Measurements from ENCODE around the gene CDK14. TPM values are rescaled to one million over a fixed set of nuclear protein-coding genes. Genes with fewer than 3 reads are reported as not detected.

The CDK14 gene
- total and polyA plus RNA-seq, 2 donors (not counting 1 experiment from before 2014, with no cell fraction given), result 42.1 to 167 TPM

DNA sequence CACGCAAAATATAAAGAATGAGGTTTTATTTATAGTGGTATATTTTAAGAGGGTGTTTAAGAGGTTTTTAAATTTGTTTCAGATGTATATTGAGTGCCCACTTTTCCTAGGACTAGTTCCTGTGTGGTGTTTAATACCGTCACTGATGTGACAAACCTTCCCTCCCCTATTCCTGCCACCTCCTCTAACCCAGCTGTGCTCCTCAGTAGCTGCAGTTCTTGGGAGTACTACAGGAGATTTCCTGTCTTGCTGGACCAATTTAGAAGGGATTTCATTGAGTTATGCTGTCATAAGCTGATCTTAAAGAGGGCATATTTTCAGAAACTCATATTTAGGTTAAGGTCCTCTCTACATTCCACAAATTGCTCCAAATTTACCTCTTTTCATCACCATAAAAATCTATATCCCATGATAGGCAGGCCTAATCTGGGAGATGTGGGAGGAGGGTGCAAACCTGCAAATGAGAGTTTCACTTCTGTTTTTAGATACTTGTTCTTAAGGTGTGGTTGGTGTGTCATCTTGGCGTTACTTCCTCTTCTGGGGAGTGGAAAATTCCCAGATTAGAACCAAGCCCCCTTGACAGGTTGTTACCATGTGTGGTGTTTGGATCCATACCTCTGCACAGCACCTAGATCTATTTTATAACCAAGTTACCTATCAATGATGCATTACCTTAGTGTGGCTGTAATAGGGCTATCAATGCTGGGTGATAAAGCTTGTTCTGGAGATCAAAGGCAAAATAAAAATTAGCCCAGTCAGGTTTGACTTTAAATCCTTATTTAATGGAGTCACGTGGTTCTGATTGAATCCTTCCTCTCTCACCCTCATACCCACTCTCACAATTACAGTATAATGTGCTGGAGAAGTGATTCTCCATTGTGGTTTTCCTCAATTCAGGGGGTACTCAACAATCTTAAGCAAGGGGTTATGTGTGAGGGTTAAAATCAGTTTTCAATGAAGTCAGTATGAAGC is 141.1 kb downstream of the CDK14 start:
- H3K79me2 ChIP-seq (ENCODE audit: control insufficient read depth, insufficient read depth, low read length), result peaks cover 91% of the 10 kb centered on the region
- no CpG with 5 or more reads among the region's 4 CpGs for WGBS (ENCODE audit: insufficient coverage)
- H3K4me3 ChIP-seq (ENCODE audit: control extremely low read depth in 1 of 5, extremely low read depth in 1 of 5, insufficient read depth in 1 of 5, low read depth in 2 of 5, low read length in 4 of 5), result peak overlapping the region in 2 of 5 experiments; percentile 10 to 50
- DNase-seq, result peak; percentile 89
- intact Hi-C loops (cut with micrococcal nuclease), result loop anchor here (1.0 to 5.0 kb wide), 5 partner anchors 11 to 124 kb away; no protein-coding TSS in a partner anchor
- Mint-ChIP-seq H3K9me3 (ENCODE audit: insufficient read depth) (peaks cover 14% of the 10 kb centered on the region), H3K4me1 (peaks cover 76% of the 10 kb centered on the region), H3K27me3 (no peaks in the 10 kb centered on the region), H3K4me3 (peak overlapping the region; percentile 66), H3K27ac (peak overlapping the region; percentile 87)
- peak; percentile 87 for ATAC-seq (ENCODE audit: low read depth)
- CTCF ChIA-PET, result interaction anchor here (1.4 to 2.8 kb wide), 4 partner anchors 11 to 27 kb away, joined by 3 to 15 read pairs (median 9); no protein-coding TSS in a partner anchor
- H3K27me3 ChIP-seq (replicated peaks in 1 of 4; ENCODE audit: control extremely low read depth in 1 of 4, control insufficient read depth in 3 of 4, insufficient read depth in 4 of 4, low read length in 3 of 4), result no peaks in the 10 kb centered on the region
- no peak for TF ChIP-seq EZH2 (IDR thresholded peaks at IDR 0.05; ENCODE audit: borderline replicate concordance, insufficient read depth, low read depth, low read length, poor library complexity, severe bottlenecking)
- TF ChIP-seq, protein P1, sequence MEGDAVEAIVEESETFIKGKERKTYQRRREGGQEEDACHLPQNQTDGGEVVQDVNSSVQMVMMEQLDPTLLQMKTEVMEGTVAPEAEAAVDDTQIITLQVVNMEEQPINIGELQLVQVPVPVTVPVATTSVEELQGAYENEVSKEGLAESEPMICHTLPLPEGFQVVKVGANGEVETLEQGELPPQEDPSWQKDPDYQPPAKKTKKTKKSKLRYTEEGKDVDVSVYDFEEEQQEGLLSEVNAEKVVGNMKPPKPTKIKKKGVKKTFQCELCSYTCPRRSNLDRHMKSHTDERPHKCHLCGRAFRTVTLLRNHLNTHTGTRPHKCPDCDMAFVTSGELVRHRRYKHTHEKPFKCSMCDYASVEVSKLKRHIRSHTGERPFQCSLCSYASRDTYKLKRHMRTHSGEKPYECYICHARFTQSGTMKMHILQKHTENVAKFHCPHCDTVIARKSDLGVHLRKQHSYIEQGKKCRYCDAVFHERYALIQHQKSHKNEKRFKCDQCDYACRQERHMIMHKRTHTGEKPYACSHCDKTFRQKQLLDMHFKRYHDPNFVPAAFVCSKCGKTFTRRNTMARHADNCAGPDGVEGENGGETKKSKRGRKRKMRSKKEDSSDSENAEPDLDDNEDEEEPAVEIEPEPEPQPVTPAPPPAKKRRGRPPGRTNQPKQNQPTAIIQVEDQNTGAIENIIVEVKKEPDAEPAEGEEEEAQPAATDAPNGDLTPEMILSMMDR (IDR thresholded peaks at IDR 0.05), result no peak
- peak overlapping the region; percentile 63 for H3K4me2 ChIP-seq (replicated peaks; ENCODE audit: low read depth, low read length, poor library complexity, severe bottlenecking)
- H2AFZ ChIP-seq (ENCODE audit: insufficient read depth, low read depth, low read length, poor library complexity, severe bottlenecking), result no peak overlapping the region
- H3K9me3 ChIP-seq (ENCODE audit: control extremely low read depth in 1 of 3, control insufficient read depth in 2 of 3, insufficient read depth in 1 of 3, low read length in 2 of 3), result peaks cover 0 to 17% (median 15%) of the 10 kb centered on the region in 3 donors
- peaks cover 51 to 57% of the 10 kb centered on the region in 2 donors for H3K4me1 ChIP-seq (ENCODE audit: control insufficient read depth in 2 of 2, insufficient read depth in 2 of 2, low read length in 2 of 2)
- H4K20me1 ChIP-seq (ENCODE audit: control insufficient read depth, insufficient read depth, low read length, poor library complexity, severe bottlenecking), result no peaks in the 10 kb centered on the region
- H3K9ac ChIP-seq (ENCODE audit: low read length), result peak overlapping the region; percentile 38
- peak overlapping the region; percentile 86 to 91 for H3K27ac ChIP-seq (ENCODE audit: low read length in 2 of 2)
- H3K36me3 ChIP-seq (replicated peaks in 1 of 2; ENCODE audit: control extremely low read depth in 1 of 2, control insufficient read depth in 1 of 2, extremely low read depth in 1 of 2, insufficient read depth in 2 of 2, low read length in 1 of 2), result peaks cover 3 to 12% of the 10 kb centered on the region in 2 experiments
- POLR2A ChIA-PET, result interaction anchor here (0.8 kb wide), 1 partner anchor 27 kb away, joined by 3 read pairs; no protein-coding TSS in a partner anchor
